ENCODE data around the gene SDF4.

SDF4 gene

GRCh38 chr1:1217621-1218523, 13.9 kb downstream of the SDF4 start:
- ATAC-seq (no peak), DNase-seq (ENCODE audit: low spot score in 2 of 2) (no peak)
- Mint-ChIP-seq H3K4me3 (peak overlapping the region; percentile 93), H3K4me1 (peaks cover 47% of the 10 kb centered on the region), H3K27ac (peak overlapping the region; percentile 96), H3K9me3 (no peaks in the 10 kb centered on the region), H3K36me3 (peaks cover 98% of the 10 kb centered on the region)

- no peak for DNase-seq (ENCODE audit: low spot score in 2 of 2)
- ATAC-seq, result peak; percentile 6
- Mint-ChIP-seq H3K4me1 (peaks cover 44% of the 10 kb centered on the region), H3K9me3 (no peaks in the 10 kb centered on the region), H3K4me3 (peak overlapping the region; percentile 93), H3K36me3 (peaks cover 98% of the 10 kb centered on the region), H3K27ac (peak overlapping the region; percentile 96)
Measured at GRCh38 chr1:1216770-1217620, 14.8 kb downstream of the SDF4 start.

- Mint-ChIP-seq H3K27ac (peak overlapping the region; percentile 96), H3K4me3 (peak overlapping the region; percentile 93), H3K4me1 (peaks cover 48% of the 10 kb centered on the region), H3K9me3 (no peaks in the 10 kb centered on the region), H3K36me3 (peaks cover 97% of the 10 kb centered on the region)
- DNase-seq (ENCODE audit: low spot score in 2 of 2), result no peak
- ATAC-seq, result no peak
Measured at GRCh38 chr1:1215881-1216605, 15.8 kb downstream of the SDF4 start.

- H3K4me1 Mint-ChIP-seq, result peaks cover 47% of the 10 kb centered on the region
- H3K4me3 Mint-ChIP-seq, result peak overlapping the region; percentile 93
- DNase-seq (ENCODE audit: low spot score in 2 of 2) (no peak), ATAC-seq (no peak)
- peak overlapping the region; percentile 96 for H3K27ac Mint-ChIP-seq
- H3K9me3 Mint-ChIP-seq, result no peaks in the 10 kb centered on the region
- peaks cover 97% of the 10 kb centered on the region for H3K36me3 Mint-ChIP-seq
Measured at GRCh38 chr1:1215080-1215676, 16.6 kb downstream of the SDF4 start.

GRCh38 chr1:1213345-1214265, 18.2 kb downstream of the SDF4 start, which contains the start of gene TNFRSF4:
Gene TNFRSF4, minus strand, starts transcription at chr1:1214153. Its CDS starts 26 bp downstream, at chr1:1214127.
- Mint-ChIP-seq H3K36me3 (peaks cover 97% of the 10 kb centered on the region), H3K9me3 (no peaks in the 10 kb centered on the region), H3K4me3 (peak within 1 kb of the TSS; percentile 93), H3K27ac (peak within 1 kb of the TSS; percentile 96), H3K4me1 (peaks cover 56% of the 10 kb centered on the region)
- DNase-seq (ENCODE audit: low spot score in 2 of 2) (no peak), ATAC-seq (peak; percentile 38)

- H3K4me3 Mint-ChIP-seq, result peak overlapping the region; percentile 93
- ATAC-seq, result peak; percentile 38
- H3K4me1 Mint-ChIP-seq, result peaks cover 64% of the 10 kb centered on the region
- H3K9me3 Mint-ChIP-seq, result no peaks in the 10 kb centered on the region
- H3K27ac Mint-ChIP-seq, result peak overlapping the region; percentile 74
- peak; percentile 52 to 80 for DNase-seq (ENCODE audit: low spot score in 2 of 2)
- peaks cover 97% of the 10 kb centered on the region for H3K36me3 Mint-ChIP-seq
Measured at GRCh38 chr1:1212780-1213344, 18.9 kb downstream of the SDF4 start.

GRCh38 chr1:1211541-1212441, 20.0 kb downstream of the SDF4 start:
- H3K4me3 Mint-ChIP-seq, result peak overlapping the region; percentile 93
- H3K27ac Mint-ChIP-seq, result peak overlapping the region; percentile 74
- ATAC-seq (no peak), DNase-seq (ENCODE audit: low spot score in 2 of 2) (no peak)
- peaks cover 65% of the 10 kb centered on the region for H3K4me1 Mint-ChIP-seq
- H3K36me3 Mint-ChIP-seq, result peaks cover 93% of the 10 kb centered on the region
- H3K9me3 Mint-ChIP-seq, result no peaks in the 10 kb centered on the region

- Mint-ChIP-seq H3K36me3 (peaks cover 90% of the 10 kb centered on the region), H3K4me3 (peak overlapping the region; percentile 93), H3K4me1 (peaks cover 56% of the 10 kb centered on the region), H3K27ac (peak overlapping the region; percentile 58), H3K9me3 (no peaks in the 10 kb centered on the region)
- DNase-seq (ENCODE audit: low spot score in 2 of 2) (no peak), ATAC-seq (no peak)
Measured at GRCh38 chr1:1210726-1211540, 20.9 kb downstream of the SDF4 start.

GRCh38 chr1:1208713-1209433, 22.9 kb downstream of the SDF4 start:
- Mint-ChIP-seq H3K4me3 (peak overlapping the region; percentile 93), H3K9me3 (no peaks in the 10 kb centered on the region), H3K27ac (peak overlapping the region; percentile 97), H3K4me1 (peaks cover 43% of the 10 kb centered on the region), H3K36me3 (peaks cover 90% of the 10 kb centered on the region)
- ATAC-seq, result peak; percentile 14
- DNase-seq (ENCODE audit: low spot score in 2 of 2), result no peak

- H3K9me3 Mint-ChIP-seq, result no peaks in the 10 kb centered on the region
- H3K27ac Mint-ChIP-seq, result peak overlapping the region; percentile 97
- ATAC-seq, result no peak
- peak overlapping the region; percentile 93 for H3K4me3 Mint-ChIP-seq
- peaks cover 43% of the 10 kb centered on the region for H3K4me1 Mint-ChIP-seq
- H3K36me3 Mint-ChIP-seq, result peaks cover 86% of the 10 kb centered on the region
- DNase-seq (ENCODE audit: low spot score in 2 of 2), result no peak
Measured at GRCh38 chr1:1207571-1207892, 24.3 kb downstream of the SDF4 start.

GRCh38 chr1:1206966-1207531, 24.8 kb downstream of the SDF4 start:
- DNase-seq (ENCODE audit: low spot score in 2 of 2), result no peak

More at GRCh38 chr1:1206966-1207531, 24.8 kb downstream of the SDF4 start:
- peak overlapping the region; percentile 93 for H3K4me3 Mint-ChIP-seq
- peak overlapping the region; percentile 97 for H3K27ac Mint-ChIP-seq
- H3K9me3 Mint-ChIP-seq, result no peaks in the 10 kb centered on the region
- H3K36me3 Mint-ChIP-seq, result peaks cover 81% of the 10 kb centered on the region
- H3K4me1 Mint-ChIP-seq, result peaks cover 43% of the 10 kb centered on the region
- no peak for ATAC-seq
